Endothelial cell of umbilical vein (primary cell): ENCODE results near the gene PRSS53. TPM values are rescaled to one million over a fixed set of nuclear protein-coding genes. Genes with fewer than 3 reads are reported as not detected.

Experiments
- BruUV-seq: library from RNA; stranded (reverse); fragments of 400-500 nt; replicated peaks from 2 replicates; lab custom pipeline; 2021; lab: Mats Ljungman, UMichigan
- CTCF ChIA-PET: fragments of 300-600, 350-600 bp; sonication (Branson Sonifier 250); formaldehyde crosslinking; loops from one replicate; lab custom pipeline; 2021; ENCODE audit warnings: antibody characterized with exemption, inconsistent platforms; lab: Charles Lee
- POLR2A ChIA-PET: fragments of 300-600, 350-600 bp; sonication (Branson Sonifier 250); formaldehyde crosslinking; loops from one replicate; lab custom pipeline; 2021; ENCODE audit warnings: antibody characterized with exemption, inconsistent platforms; lab: Charles Lee
- DNase-seq: peaks from one replicate; pipeline ENCODE4 v3.0.0-alpha.2; 2011; ENCODE audit warnings: low read depth, low spot score
- FAIRE-seq: peaks from 2 replicates; lab custom pipeline; 2011; peaks lifted over from hg19 to GRCh38; lab: Jason Lieb, UNC
- H2AFZ ChIP-seq: 2 replicates; pipeline ENCODE4 v1.6.0; 2012; ENCODE audit warnings: low read depth, low read length, control low read depth, inconsistent platforms
- H3K27ac ChIP-seq: 2 replicates; pipeline ENCODE4 v1.5.1; 2011; ENCODE audit warnings: low read depth, mild to moderate bottlenecking, control low read depth, low read length, moderate library complexity; ENCODE audit not compliant: insufficient read depth
- H3K27me3 ChIP-seq, 2 experiments: 2 replicates each; pipeline versions ENCODE4 v1.6.0 to v1.6.1; 2011; ENCODE audit warnings: low read length in 2 of 2, mixed read lengths in 1 of 2; ENCODE audit not compliant: control insufficient read depth in 2 of 2, insufficient read depth in 2 of 2
- H3K36me3 ChIP-seq, 2 experiments: 2 replicates in 1 of 2; 3 replicates in 1 of 2; pipeline ENCODE4 v1.5.1; 2011; ENCODE audit warnings: low read length in 2 of 2, mild to moderate bottlenecking in 1 of 2, moderate library complexity in 1 of 2; ENCODE audit not compliant: control insufficient read depth in 2 of 2, insufficient read depth in 2 of 2; ENCODE audit errors: extremely low read depth in 1 of 2
- H3K4me1 ChIP-seq: 3 replicates; pipeline ENCODE4 v1.5.1; 2011; ENCODE audit warnings: mild to moderate bottlenecking, low read length; ENCODE audit not compliant: control insufficient read depth, insufficient read depth; ENCODE audit errors: extremely low read depth
- H3K4me2 ChIP-seq: 2 replicates; pipeline ENCODE4 v1.6.1; 2011; ENCODE audit warnings: low read length, control low read depth, mixed read lengths; ENCODE audit not compliant: insufficient read depth
- H3K4me3 ChIP-seq, 3 experiments: fragments of 200-600 bp in 1 of 3; sonication (generic), shearing (Covaris generic) in 1 of 3; replicated peaks in 1 of 3; 2 replicates each; pipeline ENCODE4 v1.5.1; 2011 to 2016; ENCODE audit warnings: control low read depth in 3 of 3, low read length in 3 of 3, mild to moderate bottlenecking in 2 of 3, inconsistent platforms in 1 of 3, low read depth in 1 of 3, moderate library complexity in 1 of 3; ENCODE audit not compliant: insufficient read depth in 1 of 3
- H3K79me2 ChIP-seq: 2 replicates; pipeline ENCODE4 v1.6.0; 2012; ENCODE audit warnings: low read length, inconsistent platforms; ENCODE audit not compliant: control insufficient read depth, insufficient read depth
- H3K9ac ChIP-seq: replicated peaks from 2 replicates; pipeline ENCODE3; 2011; ENCODE audit warnings: low read length, control low read depth; ENCODE audit not compliant: insufficient read depth; ENCODE audit errors: extremely low read depth
- H3K9me1 ChIP-seq: replicated peaks from 3 replicates; pipeline ENCODE4 v1.6.0; 2011; ENCODE audit warnings: mild to moderate bottlenecking, low read length; ENCODE audit not compliant: control insufficient read depth, insufficient read depth; ENCODE audit errors: extremely low read depth
- H3K9me3 ChIP-seq: replicated peaks from 2 replicates; pipeline ENCODE4 v1.5.1; 2012; ENCODE audit warnings: low read length, inconsistent platforms; ENCODE audit not compliant: control insufficient read depth, insufficient read depth
- H4K20me1 ChIP-seq: replicated peaks from 2 replicates; pipeline ENCODE3; 2011; ENCODE audit warnings: mild to moderate bottlenecking, low read length; ENCODE audit not compliant: control insufficient read depth, insufficient read depth; ENCODE audit errors: extremely low read depth
- CTCF ChIP-seq, 2 donors: IDR thresholded peaks; 1 replicate in 1 of 2; 2 replicates in 1 of 2; pipeline ENCODE4 v1.5.1; 2011; ENCODE audit warnings: low read length in 2 of 2, mild to moderate bottlenecking in 2 of 2, moderate library complexity in 2 of 2, control low read depth in 1 of 2, inconsistent platforms in 1 of 2, low read depth in 1 of 2; ENCODE audit not compliant: insufficient read depth in 1 of 2; ENCODE audit errors: extremely low read depth in 1 of 2
- EZH2 ChIP-seq: IDR thresholded peaks from 2 replicates; pipeline ENCODE4 v1.6.1; 2012; ENCODE audit warnings: borderline replicate concordance, low read depth, mild to moderate bottlenecking, moderate library complexity, low read length, inconsistent platforms; ENCODE audit not compliant: severe bottlenecking
- FOS ChIP-seq: IDR thresholded peaks from 2 replicates; pipeline ENCODE4 v1.6.1; 2011; ENCODE audit warnings: mild to moderate bottlenecking, low read length, moderate library complexity, borderline replicate concordance; ENCODE audit not compliant: insufficient read depth
- GATA2 ChIP-seq: IDR thresholded peaks from 2 replicates; pipeline ENCODE4 v1.7.0; 2011; ENCODE audit warnings: low read depth, mild to moderate bottlenecking, moderate library complexity, mixed read lengths, low read length; ENCODE audit not compliant: insufficient read length, insufficient read depth
- JUN ChIP-seq: IDR thresholded peaks from 2 replicates; pipeline ENCODE4 v1.6.1; 2011; ENCODE audit warnings: borderline replicate concordance, low read depth; ENCODE audit not compliant: insufficient read length, insufficient read depth
- MAX ChIP-seq: IDR thresholded peaks from 2 replicates; pipeline ENCODE4 v1.6.1; 2011; ENCODE audit not compliant: insufficient read depth, insufficient read length
- MYC ChIP-seq: IDR thresholded peaks from one replicate; pipeline ENCODE4 v1.6.1; 2011; ENCODE audit warnings: mild to moderate bottlenecking, low read depth, low read length
- POLR2A ChIP-seq: IDR thresholded peaks from 2 replicates; pipeline ENCODE4 v1.6.1; 2012; ENCODE audit warnings: low read depth, mild to moderate bottlenecking, control low read depth, low read length
- POLR2AphosphoS5 ChIP-seq: IDR thresholded peaks from 2 replicates; pipeline ENCODE4 v1.6.1; 2012; ENCODE audit warnings: low read depth, mild to moderate bottlenecking, control low read depth, low read length, moderate library complexity; ENCODE audit not compliant: insufficient read depth
- dilution Hi-C: fragments of 300-500 bp; cut with MboI; formaldehyde crosslinking; loops from one replicate; pipeline ENCODE4 v1.15.0; 2019; ENCODE audit warnings: low sequenced_read_pairs; ENCODE audit not compliant: extremely low pct_ligation_motif_present
- intact Hi-C: fragments of 100-400 bp; cut with micrococcal nuclease; formaldehyde crosslinking; loops from one replicate; pipeline ENCODE4 v1.10.0; 2022
- polyA plus RNA-seq, 4 experiments: library from polyadenylated mRNA; depleted of rRNA in 3 of 4; stranded (reverse) in 3 of 4; unstranded in 1 of 4; fragments of >200 nt; gene quantifications; 2 replicates each; pipeline versions ENCODE4 v1.2.1 to v1.2.3, GENCODE V29; 2011 to 2012; ENCODE audit warnings: missing spikeins in 1 of 4
- total RNA-seq: library from RNA; stranded (reverse); gene quantifications from 2 replicates; pipeline ENCODE4 v1.2.3, GENCODE V29; 2021

The PRSS53 gene
- total and polyA plus RNA-seq, 2 donors (not counting 3 experiments of a cell fraction or from before 2014, with no cell fraction given): 2.8 to 3.5 TPM

- TF ChIP-seq MAX (no peak), FOS (no peak), EZH2 (no peak), POLR2AphosphoS5 (no peak), JUN (no peak), GATA2 (no peak), CTCF (IDR thresholded peaks at IDR 0.05; ENCODE audit: extremely low read depth in 1 of 2, insufficient read depth in 1 of 2, low read depth in 1 of 2, low read length in 2 of 2) (no peak), POLR2A (no peak), MYC (no peak)
- Histone ChIP-seq H3K9me3 (no peaks in the 10 kb centered on the region), H4K20me1 (no peaks in the 10 kb centered on the region), H3K27ac (no peak overlapping the region), H3K36me3 (peaks cover 0 to 19% of the 10 kb centered on the region in 2 experiments), H2AFZ (no peak overlapping the region), H3K4me1 (peaks cover 10% of the 10 kb centered on the region), H3K9me1 (no peaks in the 10 kb centered on the region), H3K9ac (no peak overlapping the region), H3K79me2 (peaks cover 1% of the 10 kb centered on the region), H3K4me3 (no peak overlapping the region), H3K27me3 (no peaks in the 10 kb centered on the region), H3K4me2 (no peak overlapping the region)
- dilution Hi-C loops (no loop called here), intact Hi-C loops (no loop called here)
- no peak for DNase-seq
- no TSS peak for BruUV-seq
- ChIA-PET CTCF (interaction anchor here (0.6 to 1.8 kb wide), 2 partner anchors 33 to 113 kb away, joined by 3 to 5 read pairs; partner anchors contain the start of gene VKORC1), POLR2A (no interaction called here)
- no peak for FAIRE-seq
Observed at GRCh38 chr16:31061126-31061812, 27.5 kb downstream of the PRSS53 start.
